GM19240 (cell line): ENCODE measurements around the gene DNM3.

Source experiments
- DNase-seq: peaks from one replicate; pipeline ENCODE4 v3.0.0; 2011; ENCODE audit warnings: low spot score; ENCODE audit not compliant: insufficient read length

Gene DNM3

DNA sequence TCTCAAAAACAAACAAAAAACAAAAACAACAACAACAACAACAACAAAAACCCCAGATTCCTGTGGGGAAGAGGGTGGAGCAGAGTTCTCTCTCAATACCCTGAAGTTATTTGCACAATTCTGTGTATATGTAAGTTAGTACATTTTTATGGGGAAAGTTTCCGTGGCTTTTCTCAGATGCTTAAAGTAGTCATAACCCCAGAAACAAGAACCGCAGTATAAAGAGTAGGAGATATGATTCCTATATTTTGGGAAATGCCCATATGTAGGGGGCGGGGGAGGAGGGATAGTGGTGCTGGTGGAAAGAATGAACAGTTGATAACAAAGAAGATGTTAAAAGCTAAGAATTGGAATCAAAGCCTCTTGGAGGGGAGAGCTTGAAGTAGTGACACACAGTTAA is 131.5 kb downstream of the DNM3 start:
- no peak for DNase-seq

DNA sequence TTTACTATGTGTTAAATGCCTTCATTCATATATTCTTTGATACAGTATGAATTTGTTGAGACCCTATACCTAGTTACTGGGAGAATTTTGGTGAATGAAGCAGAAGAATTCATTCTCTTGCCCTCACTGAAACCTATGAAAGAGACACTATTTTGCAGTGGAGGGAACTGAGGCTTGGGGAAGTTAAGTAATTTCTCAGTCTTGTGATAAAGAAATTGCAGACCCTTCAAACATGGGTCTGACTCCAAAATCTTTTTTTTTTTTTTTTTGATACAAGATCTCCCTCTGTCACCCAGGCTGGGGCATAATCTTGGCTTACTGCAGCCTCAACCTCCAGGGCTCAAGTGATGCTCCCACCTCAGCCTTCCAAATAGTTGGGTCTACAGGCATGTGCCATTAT is 132.1 kb downstream of the DNM3 start:
- DNase-seq: no peak

DNA sequence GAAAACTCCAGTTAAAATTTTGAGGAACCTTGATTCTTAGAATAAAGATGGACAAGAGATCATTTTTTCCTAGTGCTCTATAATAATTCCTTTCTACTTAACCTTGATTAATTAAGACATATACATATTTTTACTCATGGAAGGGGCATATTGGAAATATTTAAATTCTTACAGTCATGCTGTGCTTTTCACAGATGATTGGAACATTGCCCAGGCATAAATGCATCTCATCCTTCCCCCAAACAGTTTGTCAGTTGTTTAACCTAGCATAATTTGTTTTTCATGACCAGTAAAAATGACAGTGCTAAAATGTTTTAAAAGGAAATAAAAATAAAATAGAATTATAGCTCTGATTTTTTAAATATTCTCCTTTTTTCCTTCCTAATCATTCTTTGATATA is 140.0 kb downstream of the DNM3 start:
- no peak for DNase-seq

DNA sequence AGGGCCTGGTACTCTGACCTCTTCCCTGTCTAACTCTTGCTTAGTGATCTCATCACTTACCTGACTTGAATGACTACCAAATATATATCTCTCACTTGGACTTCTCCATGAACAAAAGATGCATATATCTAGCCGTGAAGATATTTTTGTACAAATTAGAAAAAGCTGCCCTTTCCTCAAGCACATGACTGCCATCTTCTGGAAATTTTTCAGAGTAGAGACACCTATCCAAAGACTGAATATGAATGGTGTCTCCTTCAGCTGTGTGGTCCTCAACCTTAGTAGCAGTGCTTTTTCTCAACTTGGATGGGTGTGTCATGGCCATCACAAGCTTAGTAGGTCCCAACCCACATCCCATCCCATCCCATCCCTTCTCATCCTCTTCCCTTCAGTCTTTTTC is 142.3 kb downstream of the DNM3 start:
- no peak for DNase-seq

DNA sequence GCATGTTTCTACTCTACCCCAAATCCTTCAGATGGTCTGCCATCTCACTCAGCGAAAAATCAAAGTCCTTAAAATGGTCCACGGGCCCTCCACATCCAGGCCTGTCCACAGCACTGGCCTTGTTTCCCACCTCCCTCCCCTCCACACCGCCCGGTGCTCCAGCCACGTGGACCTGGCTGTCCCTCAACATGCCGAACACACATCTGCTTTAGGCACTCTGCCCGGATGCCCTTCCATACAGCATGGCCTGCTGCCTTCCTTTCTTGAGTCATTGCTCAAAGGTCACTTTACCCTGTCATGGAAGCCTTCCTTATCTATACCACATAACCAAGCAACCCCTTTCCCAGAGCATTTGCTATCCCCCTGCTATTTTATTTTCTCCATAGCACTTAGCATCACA is 143.0 kb downstream of the DNM3 start:
- DNase-seq: no peak

DNA sequence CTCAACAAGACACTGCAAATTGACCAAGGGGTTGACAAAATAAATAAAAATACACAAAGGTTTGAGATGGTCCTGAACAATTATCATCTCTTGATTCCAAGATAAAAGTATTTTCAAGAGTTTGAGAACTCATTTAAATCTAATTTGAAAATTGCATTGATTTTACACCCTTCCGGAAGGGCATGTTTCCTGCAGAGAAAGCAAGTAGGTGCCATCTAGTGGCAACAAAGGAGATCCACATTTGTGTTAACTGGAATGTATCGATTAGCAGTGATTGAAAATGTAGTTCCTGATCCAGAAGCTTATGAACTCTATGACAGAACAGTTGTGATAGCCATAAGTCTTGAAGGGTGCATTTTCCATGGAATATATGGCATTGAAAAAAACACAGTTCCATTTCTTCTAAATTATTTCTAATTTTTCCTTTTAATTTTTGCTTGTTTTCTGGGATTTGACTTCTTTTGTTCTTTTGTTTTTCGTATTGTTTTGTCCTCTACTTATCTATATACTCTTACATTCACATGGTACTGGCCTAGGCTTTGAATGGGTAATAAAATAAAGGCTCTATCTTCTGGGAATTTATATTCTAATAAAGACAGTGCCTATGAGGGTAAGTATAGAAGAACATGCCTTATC is 143.7 kb downstream of the DNM3 start:
- no peak for DNase-seq

DNA sequence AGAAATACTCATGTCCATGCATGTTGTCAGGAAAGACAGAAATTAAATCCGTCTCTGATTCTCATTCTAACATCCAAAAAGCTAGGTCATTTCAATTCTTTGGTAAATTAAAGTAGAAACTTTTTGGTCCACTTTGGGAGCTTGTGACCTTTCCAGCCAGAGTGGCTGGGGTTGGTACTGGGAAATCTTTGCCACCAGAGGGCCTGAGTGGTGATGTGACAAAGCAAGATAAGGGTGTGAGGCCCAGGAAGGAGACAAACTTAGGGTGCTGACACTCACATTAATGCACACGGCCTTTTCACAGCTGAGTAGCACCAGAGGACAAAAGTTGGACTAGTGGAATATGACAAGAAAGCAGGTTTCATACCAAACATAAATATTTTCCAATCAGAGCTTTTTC is 144.3 kb downstream of the DNM3 start:
- no peak for DNase-seq

DNA sequence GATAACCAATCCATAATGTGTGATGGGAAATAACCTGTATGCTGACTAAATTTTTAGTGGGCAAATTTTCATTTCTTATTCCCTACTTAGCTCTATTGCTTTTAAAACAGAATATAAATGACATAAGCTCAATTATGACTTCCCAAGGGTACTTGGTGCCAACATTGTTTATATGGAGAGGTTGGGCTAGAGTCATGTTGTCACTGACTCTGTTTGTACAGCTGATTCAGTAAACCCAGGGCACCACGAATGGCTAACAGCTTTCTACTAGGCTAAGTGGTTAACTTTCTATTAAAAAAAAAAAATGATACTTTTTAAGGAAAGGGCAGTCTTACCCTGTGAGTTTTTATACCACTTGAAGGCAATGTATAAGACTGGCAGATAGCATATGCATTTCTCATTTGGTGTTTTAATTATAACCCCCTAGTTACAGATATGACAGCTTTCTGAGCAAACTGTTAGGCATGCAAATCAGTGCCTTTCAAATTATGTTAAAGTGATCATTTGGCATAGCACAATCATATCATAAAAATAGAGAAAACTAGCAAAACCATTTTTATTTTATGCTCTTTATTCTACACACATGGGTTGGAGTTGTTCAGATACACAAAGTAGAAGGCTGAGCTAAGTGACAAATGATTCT is 147.1 kb downstream of the DNM3 start:
- no peak for DNase-seq

DNA sequence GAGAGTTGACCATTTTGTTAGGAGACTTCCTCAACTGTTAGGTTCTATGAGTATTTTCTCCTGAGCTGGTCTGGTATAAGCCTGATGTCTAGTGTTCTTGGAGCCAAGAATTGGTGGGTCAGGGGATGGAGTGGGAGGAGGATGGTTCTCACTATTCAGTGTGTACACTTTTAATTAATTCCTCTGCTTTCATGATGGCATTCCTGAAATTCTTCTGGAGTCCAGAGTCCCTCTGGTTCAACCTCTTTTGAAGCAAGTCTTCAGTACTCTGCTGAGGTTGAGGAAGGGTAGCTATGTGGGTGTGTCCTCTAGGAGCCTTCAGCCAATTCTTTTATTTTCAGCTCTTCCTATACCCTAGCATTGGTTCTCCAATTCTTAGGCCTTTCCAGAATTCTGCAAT is 149.1 kb downstream of the DNM3 start:
- no peak for DNase-seq

DNA sequence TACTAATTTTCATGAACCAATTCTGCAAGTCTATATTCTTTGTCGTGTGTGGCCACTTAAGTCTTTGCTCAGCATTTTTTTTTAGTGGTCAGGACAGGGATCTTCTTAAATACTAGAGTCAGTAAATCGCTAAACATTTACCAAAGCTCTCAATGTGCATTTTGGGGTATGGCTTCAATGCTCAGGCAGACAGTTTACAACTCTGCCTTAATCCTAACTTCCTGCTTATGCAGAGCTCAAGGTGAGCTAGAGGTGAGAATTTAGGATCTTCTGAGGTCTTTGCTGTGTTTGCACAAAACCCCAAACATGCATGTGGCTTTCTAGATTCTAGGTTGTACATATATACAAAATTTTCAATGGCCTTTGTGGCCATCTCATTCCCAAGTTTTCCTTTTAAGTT is 153.0 kb downstream of the DNM3 start:
- DNase-seq: no peak

DNA sequence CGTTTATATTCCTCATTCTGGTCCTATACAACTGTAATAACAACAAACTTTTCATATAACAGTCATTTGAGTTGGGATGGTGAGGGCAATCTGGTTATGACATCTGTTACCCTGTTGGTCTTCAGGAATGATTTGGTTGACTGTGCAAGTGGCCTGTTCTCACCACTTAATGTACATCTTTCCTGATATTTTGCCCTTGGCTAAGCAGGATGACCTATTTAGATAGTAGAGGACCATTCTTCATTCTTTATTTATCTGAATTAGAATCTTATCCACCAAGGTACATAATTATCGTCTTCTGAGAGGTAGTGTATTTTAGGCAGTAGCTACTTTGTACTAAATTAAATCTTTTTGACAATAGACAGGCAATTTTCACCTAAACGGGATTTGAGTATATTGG is 154.3 kb downstream of the DNM3 start:
- no peak for DNase-seq

DNA sequence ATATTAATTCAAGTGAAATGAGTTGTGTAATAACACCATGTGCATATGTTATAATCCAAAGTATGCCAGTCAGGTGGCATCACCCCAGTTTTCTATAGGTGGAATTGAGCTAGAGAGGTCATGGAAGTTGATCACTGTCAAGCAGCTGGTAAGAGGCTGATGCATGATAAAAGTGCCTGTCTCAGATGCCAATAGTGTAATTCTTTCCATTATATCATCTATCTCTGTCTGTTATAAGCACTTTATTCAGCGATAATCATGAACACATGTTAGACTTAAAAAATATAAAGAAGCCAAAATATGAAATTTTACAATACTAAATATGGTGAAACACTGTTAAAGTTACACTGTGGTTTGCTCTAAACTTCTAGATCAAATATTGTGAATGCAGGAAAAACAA is 156.6 kb downstream of the DNM3 start:
- DNase-seq: no peak

DNA sequence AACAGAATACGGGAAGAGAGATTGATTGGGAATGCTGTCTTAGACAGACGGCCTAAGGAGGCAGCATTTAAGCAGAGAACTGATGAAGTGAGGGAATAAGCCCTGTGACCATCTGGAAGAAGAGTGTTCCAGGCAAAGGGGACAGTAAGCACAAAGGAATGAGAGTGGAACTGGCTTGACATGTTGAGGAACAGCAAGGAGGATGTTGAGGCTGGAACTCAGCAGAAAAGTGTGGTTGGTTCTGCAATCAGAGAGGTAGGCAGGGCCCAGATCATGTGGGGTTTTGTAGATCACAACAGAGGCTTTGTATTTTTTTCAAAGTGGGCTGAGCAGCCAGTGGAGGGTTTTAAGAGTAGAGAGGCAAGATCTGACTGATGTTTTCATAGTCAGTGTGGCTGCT is 157.4 kb downstream of the DNM3 start:
- no peak for DNase-seq

DNA sequence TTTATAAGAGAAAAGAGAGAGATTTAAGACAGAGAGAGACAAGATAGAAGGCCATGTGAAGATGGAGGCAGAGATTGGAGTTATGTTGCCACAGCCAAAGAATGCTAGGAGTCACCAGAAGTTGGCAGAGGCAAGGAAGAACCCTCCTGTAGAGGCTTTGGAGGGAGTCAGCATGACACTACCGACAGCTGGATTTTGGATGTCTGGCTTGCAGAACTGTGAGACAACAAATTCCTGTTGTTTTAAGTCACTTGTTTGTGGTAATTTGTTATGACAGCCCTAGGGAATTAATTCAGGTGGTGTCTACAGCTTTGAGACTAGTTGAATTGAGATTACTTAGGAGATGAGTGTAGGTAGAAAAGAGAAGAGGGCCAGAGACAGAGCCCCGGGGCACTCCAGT is 158.5 kb downstream of the DNM3 start:
- DNase-seq: no peak

DNA sequence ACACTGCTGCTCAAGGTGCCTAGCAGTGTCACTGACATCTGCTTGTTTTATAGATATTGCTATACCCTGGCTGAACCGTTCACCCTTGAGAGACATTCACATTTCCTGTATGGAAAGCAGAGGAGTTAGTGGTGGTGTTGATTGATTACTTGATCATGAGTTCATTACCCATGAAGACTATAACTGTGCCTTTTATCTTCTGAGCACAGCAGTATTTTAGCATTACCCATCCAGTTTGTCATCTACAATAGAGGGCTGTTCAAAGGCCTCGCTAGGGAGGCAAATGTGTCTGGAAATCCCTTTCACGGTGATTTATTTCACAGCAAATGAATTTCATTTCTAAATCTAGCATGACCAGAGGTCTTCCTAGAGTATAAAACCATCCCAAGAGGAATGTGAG is 160.0 kb downstream of the DNM3 start:
- no peak for DNase-seq

DNA sequence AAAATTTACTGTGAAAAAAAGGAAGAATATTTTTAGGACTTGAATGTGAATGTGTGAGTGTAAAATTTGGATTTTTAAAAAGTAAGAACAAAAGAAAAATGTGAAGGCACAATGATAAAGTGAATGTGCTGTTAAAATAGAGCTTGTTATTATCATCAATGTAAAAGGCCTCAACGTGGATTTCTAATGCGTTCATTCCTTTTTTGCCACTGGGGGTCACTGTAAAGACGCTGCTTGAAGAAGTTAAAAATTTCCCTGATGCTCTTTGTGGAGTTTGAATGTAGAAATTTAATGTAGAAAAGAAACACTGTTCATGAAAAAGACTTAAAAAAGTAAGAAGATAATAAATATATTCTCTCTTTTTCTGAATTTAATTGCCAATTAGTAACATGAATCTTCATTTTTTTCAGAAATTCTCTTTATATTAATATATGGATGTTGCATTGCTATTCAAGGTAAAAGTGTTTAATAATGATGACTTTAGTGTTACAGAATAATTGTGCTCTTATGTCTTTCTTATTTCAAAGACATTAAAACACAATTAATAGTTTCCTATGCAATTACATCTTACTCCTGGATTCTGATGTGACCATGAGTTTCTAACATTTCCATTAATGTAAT is 161.5 kb downstream of the DNM3 start:
- DNase-seq: no peak

DNA sequence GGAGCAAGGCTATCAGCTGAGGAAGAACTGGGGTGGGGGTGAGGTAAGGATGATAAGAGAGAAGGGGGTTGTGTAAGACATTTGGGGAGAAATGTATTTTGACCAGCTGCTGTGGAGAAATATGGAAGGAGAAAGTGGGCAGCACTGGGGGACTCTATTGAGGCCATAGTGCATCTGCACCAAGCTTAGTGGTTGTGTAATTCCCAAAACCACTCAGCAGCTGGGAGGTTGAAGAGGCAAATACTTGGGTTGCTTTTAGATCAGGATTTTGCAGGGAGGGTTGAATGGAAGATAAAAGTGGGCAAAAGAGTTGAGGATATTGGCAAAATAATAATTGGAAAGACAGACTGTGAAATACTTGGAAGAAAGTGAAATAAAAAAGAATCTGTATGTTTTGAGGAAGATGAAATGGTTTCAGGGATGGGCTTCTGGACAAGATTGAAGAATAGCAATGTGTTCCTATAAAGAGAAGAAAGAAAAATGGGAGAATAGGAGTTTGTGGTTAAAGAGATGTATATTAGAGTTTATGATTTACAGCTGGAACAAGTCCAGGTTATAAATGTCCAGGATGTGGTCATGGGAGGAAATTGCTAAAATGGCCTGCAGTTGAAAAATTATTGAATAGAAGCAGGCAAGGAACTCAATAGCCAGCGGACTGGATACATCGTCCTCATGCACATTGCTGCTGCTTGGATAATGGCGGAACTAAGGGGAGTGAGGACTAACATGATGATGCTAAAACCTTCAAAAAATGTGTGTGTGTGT is 162.7 kb downstream of the DNM3 start:
- DNase-seq: no peak

DNA sequence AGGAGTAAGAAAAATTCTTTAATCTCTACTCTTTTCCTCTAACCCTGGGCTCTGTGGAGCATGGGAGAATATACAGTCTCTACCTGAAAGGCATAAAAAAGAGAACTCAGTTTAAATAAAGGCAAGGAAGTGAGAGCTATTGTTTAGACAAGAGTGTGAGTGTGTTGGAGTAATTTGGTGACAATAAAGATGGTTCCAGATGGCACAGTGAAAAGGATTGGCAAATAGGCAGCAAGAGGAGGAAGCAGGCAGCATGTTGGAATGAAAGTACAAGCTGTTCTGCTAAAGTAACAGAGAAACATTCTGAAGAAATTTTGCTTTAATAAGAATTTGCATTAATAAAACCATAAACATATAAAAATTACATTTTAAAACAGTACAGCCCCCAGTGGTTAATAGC is 163.4 kb downstream of the DNM3 start:
- no peak for DNase-seq

DNA sequence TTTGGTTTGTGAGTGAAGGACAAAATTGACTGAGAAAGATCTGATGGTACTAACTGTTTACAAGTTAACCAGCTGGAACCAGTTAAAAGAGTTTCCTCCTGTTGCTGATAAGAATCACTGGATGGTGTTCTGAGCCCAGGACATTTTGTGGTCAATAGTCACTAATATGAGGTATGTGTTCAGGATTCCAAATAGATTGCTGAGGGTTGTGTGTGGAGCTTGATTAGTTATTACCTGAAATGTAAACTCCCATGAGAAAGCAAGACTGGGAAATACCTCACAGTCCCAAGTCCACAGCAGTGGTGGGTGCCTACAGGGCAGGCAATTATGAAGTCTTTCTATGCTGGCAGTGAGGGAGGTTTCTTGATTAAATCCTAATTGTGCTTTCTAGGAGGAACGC is 164.6 kb downstream of the DNM3 start:
- DNase-seq: no peak

DNA sequence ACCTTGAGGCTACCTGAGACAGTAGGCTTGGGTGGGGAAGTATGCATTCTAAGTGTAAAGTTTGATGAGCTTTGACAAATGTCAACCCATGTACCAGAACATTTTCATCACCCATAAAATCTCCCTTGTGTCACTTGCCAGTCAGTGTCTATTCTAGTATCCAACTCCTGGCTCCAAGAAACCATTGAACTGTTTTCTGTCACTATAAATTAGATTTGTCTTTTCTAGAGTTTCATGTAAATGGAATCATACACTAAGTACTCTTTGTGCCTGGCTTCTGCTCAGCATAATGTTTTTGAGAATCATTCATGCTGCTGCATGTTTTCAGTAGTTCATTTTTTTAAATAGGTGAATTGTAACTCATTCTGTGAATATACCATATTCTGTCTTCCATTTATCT is 165.4 kb downstream of the DNM3 start:
- DNase-seq: no peak

DNA sequence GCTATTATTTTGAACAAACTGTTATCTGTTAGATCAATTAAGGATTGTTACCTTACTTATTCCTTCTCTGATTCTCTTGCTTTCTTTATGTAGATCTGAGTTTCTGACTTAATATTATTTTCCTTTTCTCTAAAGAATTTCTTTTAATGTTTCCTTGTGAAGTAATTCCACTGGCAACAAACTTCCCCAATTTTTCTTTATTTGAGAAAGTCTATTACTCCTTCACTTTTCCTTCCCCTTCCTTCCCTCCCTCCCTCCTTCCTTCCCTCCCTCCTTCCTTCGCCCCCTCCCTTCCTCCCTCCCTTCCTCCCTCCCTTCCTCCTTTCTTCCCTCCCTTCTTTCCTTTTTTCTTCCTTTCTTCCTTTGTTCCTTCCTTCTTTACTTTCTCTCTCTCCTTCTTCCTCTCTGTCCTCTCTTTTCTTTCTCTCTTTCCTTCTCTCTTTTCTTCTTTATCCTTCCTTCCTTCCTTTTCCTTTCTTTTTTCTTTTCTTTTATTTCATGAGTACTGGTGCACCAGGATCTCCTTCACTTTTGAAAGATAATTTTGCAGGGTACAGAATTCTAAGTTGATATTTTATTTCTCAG is 177.5 kb downstream of the DNM3 start:
- DNase-seq: no peak

DNA sequence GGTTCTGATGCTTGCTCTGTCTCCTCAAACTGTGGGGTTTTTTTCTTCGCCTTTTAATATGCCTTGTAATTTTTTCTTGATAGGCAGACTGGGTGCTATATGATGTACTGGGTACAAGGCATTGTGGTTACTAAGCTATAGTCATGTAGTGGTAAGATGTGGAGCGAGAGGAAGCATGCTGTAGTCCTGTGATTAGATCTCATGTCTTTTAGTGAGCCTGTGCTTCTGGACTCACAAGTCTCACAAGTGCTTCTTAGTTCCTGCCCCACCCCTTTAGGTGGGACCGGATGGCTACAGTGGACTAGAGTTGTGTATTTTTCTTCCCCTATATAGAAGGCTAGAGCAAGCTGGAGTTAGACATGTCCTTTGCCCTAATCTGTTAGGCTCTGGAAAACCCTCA is 178.7 kb downstream of the DNM3 start:
- no peak for DNase-seq
